ENCODE results near the gene PPP3CA.

PPP3CA gene

GRCh38 chr4:101304916-101305315, 42.4 kb downstream of the PPP3CA start:
- Histone ChIP-seq H2AFZ (ENCODE audit: low read depth) (no peak overlapping the region), H3K4me2 (no peak overlapping the region), H3K36me3 (ENCODE audit: insufficient read depth) (no peaks in the 10 kb centered on the region), H3K4me3 (IDR thresholded peaks at IDR 0.05; ENCODE audit: insufficient read depth, low read depth, low read length) (no peak overlapping the region), H4K20me1 (ENCODE audit: insufficient read depth) (peaks cover 8% of the 10 kb centered on the region), H3K4me1 (ENCODE audit: low read depth, poor library complexity, severe bottlenecking) (peaks cover 41% of the 10 kb centered on the region), H3K27me3 (ENCODE audit: insufficient read depth, low read depth) (no peaks in the 10 kb centered on the region; the same call in 1 of the 2 replicates), H3K79me2 (ENCODE audit: insufficient read depth, low read depth) (no peaks in the 10 kb centered on the region; the same call in 1 of the 2 replicates), H3K27ac (no peak overlapping the region), H3K9ac (no peak overlapping the region)
- TF ChIP-seq CTCF (conservative IDR thresholded peaks at IDR 0.05; ENCODE audit: low read depth, low read length): no peak

- Histone ChIP-seq H3K79me2 (ENCODE audit: insufficient read depth, low read depth) (peaks cover 14% of the 10 kb centered on the region; the same call in 1 of the 2 replicates), H3K36me3 (ENCODE audit: insufficient read depth) (no peaks in the 10 kb centered on the region), H4K20me1 (ENCODE audit: insufficient read depth) (no peaks in the 10 kb centered on the region; the same call in 1 of the 2 replicates), H3K27me3 (ENCODE audit: insufficient read depth, low read depth) (no peaks in the 10 kb centered on the region), H3K4me3 (IDR thresholded peaks at IDR 0.05; ENCODE audit: insufficient read depth, low read depth, low read length) (no peak overlapping the region), H2AFZ (ENCODE audit: low read depth) (no peak overlapping the region), H3K4me1 (ENCODE audit: low read depth, poor library complexity, severe bottlenecking) (peaks cover 7% of the 10 kb centered on the region), H3K27ac (no peak overlapping the region), H3K4me2 (no peak overlapping the region), H3K9ac (no peak overlapping the region)
- TF ChIP-seq CTCF (conservative IDR thresholded peaks at IDR 0.05; ENCODE audit: low read depth, low read length): no peak
Observed at GRCh38 chr4:101299899-101300540, 47.3 kb downstream of the PPP3CA start.

GRCh38 chr4:101299021-101299420, 48.3 kb downstream of the PPP3CA start:
- H3K79me2 ChIP-seq (ENCODE audit: insufficient read depth, low read depth): peaks cover 14% of the 10 kb centered on the region; the same call in 1 of the 2 replicates
- no peak for TF ChIP-seq CTCF (conservative IDR thresholded peaks at IDR 0.05; ENCODE audit: low read depth, low read length)
- no peak overlapping the region for H3K27ac ChIP-seq
- H2AFZ ChIP-seq (ENCODE audit: low read depth): no peak overlapping the region
- H3K4me1 ChIP-seq (ENCODE audit: low read depth, poor library complexity, severe bottlenecking): no peaks in the 10 kb centered on the region
- H3K4me3 ChIP-seq (IDR thresholded peaks at IDR 0.05; ENCODE audit: insufficient read depth, low read depth, low read length): no peak overlapping the region
- no peaks in the 10 kb centered on the region for H3K36me3 ChIP-seq (ENCODE audit: insufficient read depth)
- H3K9ac ChIP-seq: no peak overlapping the region
- no peaks in the 10 kb centered on the region; the same call in 1 of the 2 replicates for H4K20me1 ChIP-seq (ENCODE audit: insufficient read depth)
- no peaks in the 10 kb centered on the region for H3K27me3 ChIP-seq (ENCODE audit: insufficient read depth, low read depth)
- no peak overlapping the region for H3K4me2 ChIP-seq

- Histone ChIP-seq H4K20me1 (ENCODE audit: insufficient read depth) (no peaks in the 10 kb centered on the region), H3K36me3 (ENCODE audit: insufficient read depth) (no peaks in the 10 kb centered on the region), H2AFZ (ENCODE audit: low read depth) (no peak overlapping the region), H3K4me3 (IDR thresholded peaks at IDR 0.05; ENCODE audit: insufficient read depth, low read depth, low read length) (no peak overlapping the region), H3K9ac (no peak overlapping the region), H3K4me1 (ENCODE audit: low read depth, poor library complexity, severe bottlenecking) (no peaks in the 10 kb centered on the region), H3K4me2 (no peak overlapping the region), H3K27ac (no peak overlapping the region), H3K27me3 (ENCODE audit: insufficient read depth, low read depth) (no peaks in the 10 kb centered on the region), H3K79me2 (ENCODE audit: insufficient read depth, low read depth) (0 out of 2 replicates have a peak, but pooled peaks cover 14% of the 10 kb centered on the region)
- no peak for TF ChIP-seq CTCF (conservative IDR thresholded peaks at IDR 0.05; ENCODE audit: low read depth, low read length)
Observed at GRCh38 chr4:101295691-101296090, 51.6 kb downstream of the PPP3CA start.

All from KMS-11 (cell line).